BJ (cell line): Measurements from ENCODE around the gene ARHGAP30. TPM values are rescaled to one million over a fixed set of nuclear protein-coding genes. Genes with fewer than 3 reads are reported as not detected.

ENCODE experiments used
- CTCF ChIA-PET: fragments of 350-600 bp; formaldehyde crosslinking; extraction: SDS; loops from one replicate; lab custom pipeline; 2021; ENCODE audit warnings: antibody characterized with exemption, inconsistent platforms; lab: Yijun Ruan, JAX
- POLR2A ChIA-PET: fragments of 300-600 bp; sonication (Branson Sonifier 250); formaldehyde crosslinking; extraction: SDS; loops from one replicate; lab custom pipeline; 2021; ENCODE audit warnings: antibody characterized with exemption; lab: Charles Lee
- DNase-seq: peaks from one replicate; pipeline ENCODE4 v3.0.0-alpha.2; 2011; ENCODE audit warnings: low read depth
- H3K27me3 ChIP-seq: 2 replicates; pipeline ENCODE4 v1.6.0; 2011; ENCODE audit warnings: low read length; ENCODE audit not compliant: control insufficient read depth, insufficient read depth
- H3K36me3 ChIP-seq: 2 replicates; pipeline ENCODE4 v1.5.1; 2011; ENCODE audit warnings: low read length; ENCODE audit not compliant: control insufficient read depth, insufficient read depth
- H3K4me3 ChIP-seq: 2 replicates; pipeline ENCODE4 v1.5.1; 2011; ENCODE audit warnings: low read depth, mild to moderate bottlenecking, control low read depth, low read length
- CTCF ChIP-seq: IDR thresholded peaks from 2 replicates; pipeline ENCODE4 v1.5.1; 2011; ENCODE audit warnings: low read depth, mild to moderate bottlenecking, control low read depth, inconsistent platforms, low read length, moderate library complexity; ENCODE audit not compliant: insufficient read depth
- polyA plus RNA-seq: library from polyadenylated mRNA; depleted of rRNA; stranded (reverse); fragments of >200 nt; gene quantifications from 2 replicates; pipeline ENCODE4 v1.2.3, GENCODE V29; 2011

ARHGAP30 gene
- polyA plus RNA-seq, 1 experiment, result not detected

GRCh38 chr1:161114556-161114955 is 44.9 kb upstream of the ARHGAP30 start:
- ChIA-PET POLR2A (no interaction called here), CTCF (interaction anchor here (2.0 kb wide), 1 partner anchor 17 kb away, joined by 7 read pairs; no protein-coding TSS in a partner anchor)
- no peak overlapping the region for H3K4me3 ChIP-seq
- no peaks in the 10 kb centered on the region for H3K36me3 ChIP-seq
- DNase-seq, result no peak
- no peak for TF ChIP-seq CTCF
- H3K27me3 ChIP-seq, result no peaks in the 10 kb centered on the region

- Histone ChIP-seq H3K27me3 (no peaks in the 10 kb centered on the region), H3K4me3 (no peak overlapping the region), H3K36me3 (no peaks in the 10 kb centered on the region)
- ChIA-PET CTCF (interaction anchor here (2.0 kb wide), 1 partner anchor 16 kb away, joined by 7 read pairs; no protein-coding TSS in a partner anchor), POLR2A (no interaction called here)
- no peak for TF ChIP-seq CTCF
- DNase-seq, result no peak
Observed at GRCh38 chr1:161113915-161114314, 44.2 kb upstream of the ARHGAP30 start.

- CTCF ChIA-PET, result interaction anchor here (1.3 kb wide), 1 partner anchor 14 kb away, joined by 7 read pairs; no protein-coding TSS in a partner anchor
- DNase-seq, result no peak
- Histone ChIP-seq H3K4me3 (no peak overlapping the region), H3K36me3 (no peaks in the 10 kb centered on the region), H3K27me3 (no peaks in the 10 kb centered on the region)
- POLR2A ChIA-PET, result no interaction called here
- TF ChIP-seq CTCF, result no peak
Observed at GRCh38 chr1:161111527-161111926, 41.8 kb upstream of the ARHGAP30 start.

- Histone ChIP-seq H3K27me3 (no peaks in the 10 kb centered on the region), H3K36me3 (no peaks in the 10 kb centered on the region), H3K4me3 (no peak overlapping the region)
- ChIA-PET POLR2A (no interaction called here), CTCF (no interaction called here)
- no peak for TF ChIP-seq CTCF
- no peak for DNase-seq
Observed at GRCh38 chr1:161111117-161111516, 41.4 kb upstream of the ARHGAP30 start.

- no peak for DNase-seq
- ChIA-PET CTCF (interaction anchor here (1.7 to 2.7 kb wide), 3 partner anchors 9 to 109 kb away, joined by 3 to 9 read pairs (median 8); partner anchors contain the start of gene KLHDC9), POLR2A (no interaction called here)
- Histone ChIP-seq H3K36me3 (peaks cover 5% of the 10 kb centered on the region), H3K4me3 (no peak overlapping the region), H3K27me3 (no peaks in the 10 kb centered on the region)
- TF ChIP-seq CTCF, result no peak
Observed at GRCh38 chr1:161106431-161106830, 36.7 kb upstream of the ARHGAP30 start.
